ENCODE measurements around the gene TNFAIP2.
A peak's percentile ranks its signal among the peaks of the same experiment; 100 is the strongest.

The TNFAIP2 gene

DNA sequence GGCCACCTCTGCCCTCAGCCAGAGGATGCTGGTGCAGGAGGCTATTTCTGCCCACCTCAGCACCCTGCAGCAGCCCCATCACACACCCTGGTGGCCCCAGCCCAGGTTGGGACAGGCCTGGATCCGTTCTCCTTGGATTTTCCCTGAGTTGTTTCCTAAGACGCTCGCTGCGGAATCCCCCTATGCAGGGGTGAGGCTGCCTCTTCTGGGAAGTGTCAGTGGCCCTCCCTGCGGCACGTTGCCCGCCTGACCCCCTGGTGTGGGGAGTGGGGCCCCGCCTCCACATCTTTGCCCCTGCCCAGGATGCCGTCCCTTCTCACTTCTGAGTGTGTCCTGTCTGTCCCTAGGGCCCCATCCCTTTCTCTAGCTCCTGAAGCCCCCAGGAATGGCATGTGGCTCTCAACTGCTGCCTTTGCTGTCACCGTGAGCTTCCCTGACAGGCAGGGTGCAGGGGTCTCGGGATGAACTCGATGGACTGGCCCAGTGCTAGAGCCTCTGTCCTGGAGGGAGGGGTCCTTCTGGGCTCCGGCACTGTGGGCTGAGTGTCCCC lies 29.3 kb upstream of the TNFAIP2 start:
- DNase-seq: no peak

- DNase-seq: no peak
Observed at GRCh38 chr14:103094406-103095209, 28.7 kb upstream of the TNFAIP2 start, which contains the start of gene EXOC3L4. Gene EXOC3L4, plus strand, starts transcription at chr14:103094725. Its CDS starts 5,495 bp downstream, at chr14:103100220.

- no peak for DNase-seq
Observed at GRCh38 chr14:103095210-103095778, 28.0 kb upstream of the TNFAIP2 start.

DNA sequence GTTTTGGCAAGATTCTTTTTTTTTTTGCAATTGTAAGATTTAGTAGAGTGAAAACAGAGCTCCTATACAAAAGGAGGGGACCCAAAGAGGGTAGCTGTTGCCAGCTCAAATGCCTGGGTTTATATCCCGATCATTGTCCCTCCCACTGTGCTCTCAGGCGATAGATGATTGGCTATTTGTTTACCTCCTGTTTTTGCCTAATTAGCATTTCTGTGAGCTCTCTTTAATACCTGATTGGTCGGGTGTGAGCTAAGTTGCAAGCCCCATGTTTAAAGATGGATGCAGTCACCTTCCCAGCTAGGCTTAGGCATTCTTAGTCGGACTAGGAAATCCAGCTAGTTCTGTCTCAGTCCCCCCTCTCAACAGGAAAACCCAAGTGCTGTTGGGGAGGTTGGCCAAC lies 26.9 kb upstream of the TNFAIP2 start:
- no peak for DNase-seq

- DNase-seq: no peak
Observed at GRCh38 chr14:103097244-103097993, 25.8 kb upstream of the TNFAIP2 start.

GRCh38 chr14:103097994-103098957 lies 25.0 kb upstream of the TNFAIP2 start:
- DNase-seq: no peak

GRCh38 chr14:103099081-103099732 lies 24.1 kb upstream of the TNFAIP2 start:
- DNase-seq: no peak

- no peak for DNase-seq
Observed at GRCh38 chr14:103099733-103100280, 23.5 kb upstream of the TNFAIP2 start.

GRCh38 chr14:103100281-103101121 lies 22.8 kb upstream of the TNFAIP2 start:
- no peak for DNase-seq

GRCh38 chr14:103101257-103101962 lies 21.9 kb upstream of the TNFAIP2 start:
- DNase-seq: no peak

- no peak for DNase-seq
Observed at GRCh38 chr14:103101963-103102688, 21.1 kb upstream of the TNFAIP2 start.

DNA sequence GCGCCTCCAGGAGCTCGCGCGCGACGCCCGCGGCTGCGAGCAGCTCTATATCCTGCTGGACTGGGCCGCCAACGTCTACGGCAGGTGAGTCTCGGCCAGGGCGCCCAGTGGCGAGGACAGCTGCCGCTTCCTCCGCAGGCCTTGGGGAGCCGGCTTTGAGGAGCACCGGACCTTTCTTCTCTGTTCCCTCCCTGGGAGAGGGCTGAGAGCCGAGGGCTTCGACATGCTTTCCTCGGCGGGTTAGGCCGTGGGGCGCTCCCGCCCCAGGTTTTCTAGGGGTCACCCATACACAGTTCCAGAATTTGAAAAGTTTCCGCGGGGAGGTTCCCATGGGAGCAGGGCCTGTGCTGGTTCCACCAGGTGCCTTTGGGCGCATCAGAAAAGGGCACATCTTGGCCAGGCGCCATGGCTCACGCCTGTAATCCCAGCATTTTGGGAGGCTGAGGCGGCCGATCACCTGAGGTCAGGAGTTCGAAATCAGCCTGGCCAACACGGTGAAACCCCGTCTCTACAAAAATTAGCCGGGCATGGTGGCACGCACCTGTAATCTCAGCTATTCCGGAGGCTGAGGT lies 20.5 kb upstream of the TNFAIP2 start:
- DNase-seq: no peak

DNA sequence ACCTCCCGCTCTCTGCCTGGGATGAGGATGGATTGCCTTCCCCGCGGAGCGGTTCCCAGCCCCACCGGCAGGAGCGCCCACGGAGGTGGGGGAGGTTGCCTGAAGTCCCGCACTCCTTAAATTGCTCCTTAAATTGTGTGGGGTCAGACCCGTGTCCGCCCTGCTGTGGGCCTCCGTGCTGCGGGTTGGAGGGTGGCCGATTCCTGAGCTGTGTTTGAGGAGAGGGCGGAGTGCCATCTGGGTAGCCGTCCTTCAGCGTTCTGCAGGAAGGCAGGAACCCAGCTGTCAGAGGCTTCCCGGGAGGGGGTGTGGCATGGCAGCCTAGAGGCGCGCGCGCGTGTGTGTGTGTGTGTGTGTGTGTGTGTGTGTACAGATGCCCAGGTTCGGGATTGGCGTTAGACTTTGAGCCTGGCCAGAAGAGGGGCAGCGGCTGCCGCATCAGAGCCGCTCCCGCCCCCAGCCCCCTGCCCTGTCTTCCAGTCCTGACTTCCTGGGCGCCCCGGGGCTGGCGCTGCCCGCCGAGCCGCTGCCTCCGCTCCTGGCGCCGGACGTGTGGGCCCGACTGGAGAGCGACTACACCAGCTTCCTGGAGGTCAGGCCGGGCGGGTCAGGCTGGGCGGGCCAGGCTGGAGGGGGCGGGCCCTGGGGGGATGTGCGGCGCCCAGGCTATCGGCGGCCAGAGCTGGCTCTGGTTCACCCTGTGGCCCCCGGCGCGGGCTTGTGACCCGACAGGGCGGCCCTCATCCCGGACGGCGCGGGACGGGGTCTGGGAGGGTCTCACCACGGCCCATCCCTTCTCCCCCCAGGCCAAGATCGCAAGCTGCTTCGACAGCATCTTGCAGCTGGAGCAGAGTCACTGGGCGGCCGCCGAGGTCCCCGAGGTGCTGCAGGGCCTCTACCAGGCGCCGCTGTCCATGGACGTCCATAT lies 19.5 kb upstream of the TNFAIP2 start:
- DNase-seq: no peak

DNA sequence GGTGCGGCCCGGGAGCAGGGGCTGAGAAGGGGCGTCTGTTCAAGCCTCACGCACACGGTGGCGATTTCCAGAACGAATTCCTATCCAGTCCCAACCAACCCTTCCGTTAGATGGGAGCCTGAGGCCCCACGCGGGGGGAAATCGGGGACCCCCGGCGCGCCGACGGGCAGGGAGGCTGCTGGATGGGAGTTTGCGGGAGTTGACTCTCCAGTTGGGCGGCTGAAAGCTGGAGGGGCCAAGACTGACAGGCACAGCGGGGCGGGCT lies 18.9 kb upstream of the TNFAIP2 start:
- DNase-seq: no peak

- peak in 6 of 14 donors; percentile 10 to 57 (median 21) for DNase-seq
Observed at GRCh38 chr14:103104654-103105452, 18.4 kb upstream of the TNFAIP2 start.

DNA sequence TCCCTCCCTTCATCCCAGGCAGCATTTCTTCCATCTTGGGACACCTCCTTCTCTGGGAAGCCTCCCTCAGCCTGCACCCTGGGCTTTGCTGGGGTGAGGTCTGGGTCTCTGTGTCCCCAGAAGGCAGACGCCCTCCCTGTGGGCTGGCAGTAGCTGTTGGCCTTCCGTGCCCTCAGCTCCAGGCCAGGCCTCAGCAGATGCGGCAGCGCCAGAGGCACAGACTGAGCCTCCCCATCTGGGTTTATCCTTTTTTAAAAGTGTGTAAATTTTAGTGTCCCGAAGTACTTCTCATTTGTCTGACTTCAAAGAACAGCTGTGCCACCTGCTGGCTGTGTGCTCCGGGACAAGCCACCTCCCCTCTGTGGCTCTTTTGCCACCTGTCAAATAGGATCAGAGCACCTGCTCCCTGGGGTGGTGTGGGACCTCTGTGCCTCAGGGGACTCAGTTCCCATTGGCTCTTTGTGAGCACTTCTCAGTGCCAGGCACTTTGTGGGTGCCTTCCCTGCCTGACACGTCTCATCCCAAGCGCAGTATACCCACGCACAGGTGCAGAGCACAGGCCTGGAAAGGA lies 17.6 kb upstream of the TNFAIP2 start:
- no peak for DNase-seq

Data from C1 segment of cervical spinal cord (tissue), 14 donors.